Measurements from ENCODE around the gene EBF3.

- no peak for TF ChIP-seq CTCF (IDR thresholded peaks at IDR 0.05; ENCODE audit: low read depth, low read length)
- TF ChIP-seq EZH2phosphoT487 (IDR thresholded peaks at IDR 0.05; ENCODE audit: low read depth), result no peak
These were observed 29.7 kb downstream of the EBF3 start for GRCh38 chr10:129934196-129934925.
